ENCODE measurements around the gene ACAT1.

DNA sequence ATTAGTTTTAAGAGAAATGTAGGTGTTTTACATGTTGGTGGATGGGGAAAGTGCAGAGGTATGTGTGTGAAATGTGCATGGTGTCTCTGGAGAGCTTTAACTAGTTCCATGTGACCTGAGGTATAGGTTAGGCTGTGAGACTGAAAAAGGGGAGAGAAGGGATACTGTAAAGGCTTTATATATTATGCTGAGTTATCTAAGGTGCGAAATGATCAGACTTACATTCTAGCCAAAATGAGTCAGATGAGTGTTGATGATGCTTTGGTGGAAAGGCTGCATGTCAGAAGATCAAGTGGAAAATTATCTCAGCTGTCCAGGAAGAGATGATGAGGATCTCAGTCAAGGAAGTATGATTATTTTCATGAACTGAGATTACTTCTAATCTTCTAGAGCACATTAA lies 15.8 kb downstream of the ACAT1 start:
- TF ChIP-seq, protein P1, sequence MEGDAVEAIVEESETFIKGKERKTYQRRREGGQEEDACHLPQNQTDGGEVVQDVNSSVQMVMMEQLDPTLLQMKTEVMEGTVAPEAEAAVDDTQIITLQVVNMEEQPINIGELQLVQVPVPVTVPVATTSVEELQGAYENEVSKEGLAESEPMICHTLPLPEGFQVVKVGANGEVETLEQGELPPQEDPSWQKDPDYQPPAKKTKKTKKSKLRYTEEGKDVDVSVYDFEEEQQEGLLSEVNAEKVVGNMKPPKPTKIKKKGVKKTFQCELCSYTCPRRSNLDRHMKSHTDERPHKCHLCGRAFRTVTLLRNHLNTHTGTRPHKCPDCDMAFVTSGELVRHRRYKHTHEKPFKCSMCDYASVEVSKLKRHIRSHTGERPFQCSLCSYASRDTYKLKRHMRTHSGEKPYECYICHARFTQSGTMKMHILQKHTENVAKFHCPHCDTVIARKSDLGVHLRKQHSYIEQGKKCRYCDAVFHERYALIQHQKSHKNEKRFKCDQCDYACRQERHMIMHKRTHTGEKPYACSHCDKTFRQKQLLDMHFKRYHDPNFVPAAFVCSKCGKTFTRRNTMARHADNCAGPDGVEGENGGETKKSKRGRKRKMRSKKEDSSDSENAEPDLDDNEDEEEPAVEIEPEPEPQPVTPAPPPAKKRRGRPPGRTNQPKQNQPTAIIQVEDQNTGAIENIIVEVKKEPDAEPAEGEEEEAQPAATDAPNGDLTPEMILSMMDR (conservative IDR thresholded peaks at IDR 0.05): no peak
- TF ChIP-seq ZFX (IDR thresholded peaks at IDR 0.05): no peak

All from C4-2B (cell line).